NK-92 (cell line): Measurements from ENCODE around the gene DDR2.

Experiments used
- DNase-seq: peaks from one replicate; lab custom pipeline; 2025; ENCODE audit not compliant: unreplicated experiment; lab: John Stamatoyannopoulos, UW

DDR2 gene

DNA sequence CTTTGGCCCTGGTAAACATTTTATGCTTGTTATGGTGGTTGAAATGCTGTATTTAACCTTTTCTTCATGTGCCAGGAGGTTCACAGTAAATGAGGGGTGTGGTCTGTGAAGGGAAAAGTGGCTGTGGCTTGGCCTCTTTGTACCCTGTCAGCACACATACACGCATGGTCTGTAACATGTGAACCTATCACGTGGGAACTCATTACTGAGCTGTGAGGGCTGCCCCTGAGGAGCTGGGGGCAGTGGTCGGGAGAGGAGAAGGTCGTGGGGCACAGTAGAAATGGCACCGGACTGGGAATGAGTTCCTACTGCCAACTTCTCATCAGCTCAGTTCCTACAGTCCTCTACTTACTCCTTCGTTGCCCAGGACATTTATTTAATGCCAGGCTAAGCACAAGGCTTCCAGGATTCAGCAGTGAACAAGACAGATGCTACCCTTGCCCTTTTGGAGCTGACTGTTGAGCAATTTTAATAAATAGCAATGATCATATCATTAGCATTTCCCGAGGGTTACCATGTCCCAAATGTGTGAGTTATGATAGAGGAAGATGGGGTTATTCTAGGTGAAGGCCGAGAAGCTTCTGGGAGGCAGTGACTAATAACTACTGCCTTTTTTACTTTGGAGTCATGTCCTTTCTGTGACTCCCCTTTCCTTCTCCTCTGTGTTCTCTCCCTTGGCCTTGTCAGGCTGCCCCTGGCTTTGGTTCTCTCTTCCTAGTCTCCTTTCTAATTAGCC is 38.8 kb downstream of the DDR2 start:
- DNase-seq: no peak

- DNase-seq: no peak
Measured at GRCh38 chr1:162671664-162672410, 39.6 kb downstream of the DDR2 start.

GRCh38 chr1:162672622-162673260 is 40.5 kb downstream of the DDR2 start:
- DNase-seq: no peak

DNA sequence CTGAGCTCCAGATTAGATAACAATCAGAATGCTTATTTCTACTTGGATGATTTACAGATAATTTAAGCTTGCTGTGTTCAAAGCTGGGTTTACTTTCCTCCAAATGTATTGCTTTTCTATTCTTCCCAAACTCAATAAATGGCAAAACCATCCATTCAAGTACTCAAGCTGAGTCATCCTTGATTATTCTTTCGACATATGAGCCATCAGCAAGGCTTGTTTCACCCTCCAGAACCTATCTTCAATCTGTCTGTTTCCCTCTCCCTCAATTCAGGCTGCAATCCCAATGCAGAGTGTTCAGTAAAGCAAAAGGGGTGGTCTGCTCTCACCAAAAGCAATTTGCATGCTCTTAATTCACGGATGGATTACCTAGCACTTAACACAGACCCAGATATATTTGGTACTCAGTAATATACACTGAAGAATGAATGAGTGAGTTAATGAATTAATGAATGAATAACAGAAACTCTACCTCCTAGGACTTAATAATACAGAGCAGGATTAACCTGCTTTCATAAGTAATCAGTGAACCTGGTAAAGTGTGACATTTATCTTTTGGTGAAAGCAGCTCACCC is 41.9 kb downstream of the DDR2 start:
- DNase-seq: no peak

- no peak for DNase-seq
Measured at GRCh38 chr1:162676087-162676486, 43.8 kb downstream of the DDR2 start.

DNA sequence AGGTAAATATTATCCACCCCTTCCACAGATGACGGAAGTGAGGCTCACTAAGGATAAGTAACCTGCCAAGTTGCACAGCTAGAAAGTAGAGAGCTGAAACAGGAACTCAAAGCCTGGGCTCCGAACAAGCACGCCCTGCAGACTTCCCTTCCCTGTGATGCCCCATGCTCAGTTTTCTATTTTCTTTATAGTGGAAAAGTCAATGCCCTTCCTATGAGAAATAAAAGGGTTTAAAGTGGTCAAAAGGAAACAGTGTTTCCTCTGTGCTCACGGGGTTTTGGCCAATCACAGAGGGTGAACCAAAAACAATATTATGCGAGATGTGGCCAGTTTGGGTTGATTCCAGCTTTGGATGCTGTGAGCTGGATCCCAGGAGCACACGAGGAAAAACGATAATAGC is 44.5 kb downstream of the DDR2 start:
- DNase-seq: no peak

DNA sequence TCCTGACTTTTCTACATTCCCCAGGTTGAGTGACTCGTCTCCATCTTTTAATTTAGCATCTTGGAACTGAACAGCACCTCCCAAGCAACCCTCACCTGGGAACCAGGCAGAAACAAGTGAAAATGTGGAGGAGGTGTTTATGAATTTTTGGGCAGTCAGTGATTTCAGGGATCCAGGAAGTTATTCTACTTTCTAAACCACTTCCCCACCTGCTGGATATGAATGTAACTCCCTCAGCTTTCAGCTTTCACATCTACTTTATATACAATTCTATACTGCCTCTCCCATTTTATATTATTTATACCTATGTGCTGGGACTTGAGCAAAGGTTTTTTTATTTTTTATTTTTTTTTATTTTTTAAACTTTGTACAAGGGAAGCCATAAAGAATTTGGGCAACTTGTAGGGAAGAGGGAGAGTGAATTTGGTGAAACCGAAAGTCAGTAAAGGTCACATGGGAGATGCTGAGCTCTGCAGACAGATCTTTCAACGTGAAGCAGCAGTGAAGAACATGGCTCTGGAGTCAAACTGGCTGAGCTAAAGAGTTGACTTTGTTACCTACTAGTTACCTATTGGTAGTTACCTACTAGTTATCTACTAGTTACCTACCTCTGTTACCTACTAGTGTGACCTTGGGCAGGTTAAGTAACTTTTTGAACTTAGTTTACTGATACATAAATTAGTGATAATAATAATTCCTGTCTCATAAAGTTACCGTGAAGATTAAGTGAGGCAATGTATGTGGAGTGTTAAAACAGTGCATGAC is 45.5 kb downstream of the DDR2 start:
- no peak for DNase-seq

GRCh38 chr1:162678439-162678838 is 46.2 kb downstream of the DDR2 start:
- DNase-seq: no peak

GRCh38 chr1:162679298-162679697 is 47.0 kb downstream of the DDR2 start:
- DNase-seq: no peak

GRCh38 chr1:162680419-162681121 is 48.3 kb downstream of the DDR2 start:
- DNase-seq: no peak

DNA sequence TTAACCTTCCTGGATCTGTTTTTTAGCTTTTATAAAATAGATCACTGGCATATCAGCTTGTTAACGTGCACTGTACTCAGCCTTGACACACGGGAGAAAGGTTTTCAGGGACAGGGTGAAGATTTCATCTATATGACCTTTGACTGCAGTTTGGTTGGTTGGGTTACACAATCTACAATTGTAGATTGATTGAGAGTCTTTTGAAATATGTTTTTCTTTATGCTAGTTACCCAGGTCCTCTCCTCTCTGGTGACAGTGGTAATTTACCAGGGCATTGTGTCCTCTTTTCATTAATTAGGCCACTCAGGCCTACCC is 48.8 kb downstream of the DDR2 start:
- no peak for DNase-seq

GRCh38 chr1:162682013-162682419 is 49.8 kb downstream of the DDR2 start:
- DNase-seq: no peak

- no peak for DNase-seq
Measured at GRCh38 chr1:162687870-162688269, 55.6 kb downstream of the DDR2 start.

DNA sequence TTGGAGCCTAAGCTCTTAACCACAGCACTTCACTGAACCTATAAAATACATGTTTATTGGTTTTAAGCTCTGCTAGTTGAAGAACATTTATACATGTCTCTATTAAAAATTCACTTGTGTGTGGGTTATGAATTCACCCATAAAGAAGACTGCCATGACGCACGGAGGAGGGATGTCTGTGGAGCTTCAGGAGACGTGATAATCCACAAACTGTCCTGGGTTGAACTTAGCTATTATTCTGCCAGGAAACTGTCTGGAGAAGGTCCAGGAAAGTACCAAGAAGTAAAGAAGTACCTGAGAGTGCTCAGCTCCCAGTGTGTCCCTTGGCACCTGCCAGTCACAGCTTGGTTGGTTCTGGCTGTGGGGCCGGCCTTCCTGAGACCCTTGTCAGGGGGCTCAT is 56.3 kb downstream of the DDR2 start:
- DNase-seq: no peak

DNA sequence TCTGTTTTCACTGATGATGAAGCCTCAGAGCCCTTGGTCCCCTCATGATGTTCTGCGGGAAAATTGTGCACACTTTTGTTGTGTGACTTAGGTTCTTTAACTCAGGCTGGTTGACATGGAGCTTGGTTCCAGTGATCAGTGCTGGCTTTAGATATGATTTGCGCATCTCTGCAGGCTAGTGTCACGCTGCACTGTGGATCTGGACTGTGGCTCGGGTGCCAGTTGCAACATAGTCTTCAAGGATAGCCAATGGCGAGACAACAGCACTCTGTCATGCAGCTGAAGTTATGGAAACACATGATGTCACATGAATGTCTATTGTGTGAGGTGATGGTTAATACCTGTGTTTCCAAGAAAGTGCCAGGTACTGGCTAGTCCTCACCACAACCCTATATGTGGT is 56.7 kb downstream of the DDR2 start:
- DNase-seq: no peak

DNA sequence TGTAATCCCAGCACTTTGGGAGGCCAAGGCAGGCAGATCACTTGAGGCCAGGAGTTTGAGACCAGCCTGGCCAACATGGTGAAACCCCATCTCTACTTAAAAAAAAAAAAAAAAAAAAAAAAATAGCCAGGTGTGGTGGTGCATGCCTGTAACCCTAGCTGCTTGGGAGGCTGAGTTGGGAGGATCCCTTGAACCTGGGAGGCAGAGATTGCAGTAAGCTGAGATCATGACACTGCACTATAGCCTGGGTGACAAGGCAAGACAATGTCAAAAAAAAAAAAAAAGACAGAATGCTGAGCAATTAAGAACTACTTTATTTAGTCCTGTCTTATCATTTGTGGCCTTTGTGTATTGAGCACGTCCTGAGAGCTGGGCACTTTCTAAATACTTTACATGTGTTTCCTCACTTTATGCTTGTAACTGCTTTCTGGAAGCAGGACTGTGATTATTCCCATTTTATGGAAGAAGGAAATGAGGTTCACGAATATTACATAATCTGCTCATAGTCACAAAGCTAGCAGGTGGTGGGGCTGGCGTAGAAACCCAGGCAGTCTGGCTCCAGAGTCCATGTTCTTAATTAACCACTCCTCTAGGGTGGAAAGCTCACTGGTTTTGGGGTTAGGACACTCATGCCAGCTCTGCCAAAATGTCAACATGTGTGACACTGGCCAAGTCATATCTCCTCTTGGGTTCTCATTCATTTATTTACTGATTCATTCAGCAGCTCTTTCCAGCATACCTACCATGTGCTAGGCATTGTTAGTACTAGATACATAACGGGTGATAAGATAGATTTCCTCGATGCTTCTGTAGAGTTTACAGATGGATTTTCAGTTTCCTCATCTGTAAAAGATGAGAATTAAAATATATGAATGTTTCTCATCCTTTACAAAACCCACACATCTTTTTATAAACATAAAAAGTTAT is 57.7 kb downstream of the DDR2 start:
- no peak for DNase-seq

- no peak for DNase-seq
Measured at GRCh38 chr1:162690672-162691434, 58.6 kb downstream of the DDR2 start.

DNA sequence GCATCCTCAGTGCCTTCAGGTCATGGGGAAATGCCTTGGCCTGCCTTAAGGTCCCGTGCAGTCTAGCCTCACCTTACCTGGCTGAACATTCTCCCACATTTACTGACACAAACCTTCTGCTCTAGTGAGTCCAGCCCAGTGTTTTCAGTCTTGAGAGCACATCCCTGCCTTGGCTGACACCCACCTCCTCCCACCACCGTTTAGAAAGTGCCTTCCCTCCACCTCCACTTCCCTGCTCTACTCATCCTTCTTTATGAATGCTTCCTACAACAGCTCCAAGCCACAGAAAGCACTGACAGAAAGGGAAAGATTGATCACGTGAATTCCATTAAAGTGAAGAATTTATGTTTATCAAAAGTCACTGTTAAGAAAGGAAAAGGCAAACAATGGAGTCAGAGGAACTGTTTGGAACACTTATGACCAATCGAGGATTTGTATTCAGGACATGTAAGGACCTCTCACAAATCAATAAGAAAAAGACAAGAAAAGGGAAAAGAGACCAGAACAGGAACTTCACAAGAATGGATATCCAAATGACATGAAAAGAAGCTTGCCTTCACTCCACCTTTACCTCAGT is 59.8 kb downstream of the DDR2 start:
- no peak for DNase-seq
